Body of pancreas (tissue), 4 donors: ENCODE data around the gene CLRN1.

ENCODE experiments used
- CTCF ChIP-seq, 7 experiments: fragments of 450-650 bp in 4 of 7; fragments of 200-600 bp in 3 of 7; sonication (generic) in 3 of 7; IDR thresholded peaks; one replicate each; pipeline ENCODE4 v1.5.1; 2016 to 2019; ENCODE audit warnings: antibody characterized with exemption in 7 of 7
- POLR2A ChIP-seq, 3 donors: fragments of 450-650 bp; IDR thresholded peaks; one replicate each; pipeline ENCODE4 v1.6.1; 2016; ENCODE audit warnings: antibody characterized with exemption in 3 of 3, mild to moderate bottlenecking in 2 of 3

GRCh38 chr3:150995510-150995909 is 23.0 kb upstream of the CLRN1 start:
- TF ChIP-seq CTCF (IDR thresholded peaks at IDR 0.05) (no peak), POLR2A (IDR thresholded peaks at IDR 0.05) (no peak)
